ENCODE results near the gene SGMS1.

SGMS1 gene

DNA sequence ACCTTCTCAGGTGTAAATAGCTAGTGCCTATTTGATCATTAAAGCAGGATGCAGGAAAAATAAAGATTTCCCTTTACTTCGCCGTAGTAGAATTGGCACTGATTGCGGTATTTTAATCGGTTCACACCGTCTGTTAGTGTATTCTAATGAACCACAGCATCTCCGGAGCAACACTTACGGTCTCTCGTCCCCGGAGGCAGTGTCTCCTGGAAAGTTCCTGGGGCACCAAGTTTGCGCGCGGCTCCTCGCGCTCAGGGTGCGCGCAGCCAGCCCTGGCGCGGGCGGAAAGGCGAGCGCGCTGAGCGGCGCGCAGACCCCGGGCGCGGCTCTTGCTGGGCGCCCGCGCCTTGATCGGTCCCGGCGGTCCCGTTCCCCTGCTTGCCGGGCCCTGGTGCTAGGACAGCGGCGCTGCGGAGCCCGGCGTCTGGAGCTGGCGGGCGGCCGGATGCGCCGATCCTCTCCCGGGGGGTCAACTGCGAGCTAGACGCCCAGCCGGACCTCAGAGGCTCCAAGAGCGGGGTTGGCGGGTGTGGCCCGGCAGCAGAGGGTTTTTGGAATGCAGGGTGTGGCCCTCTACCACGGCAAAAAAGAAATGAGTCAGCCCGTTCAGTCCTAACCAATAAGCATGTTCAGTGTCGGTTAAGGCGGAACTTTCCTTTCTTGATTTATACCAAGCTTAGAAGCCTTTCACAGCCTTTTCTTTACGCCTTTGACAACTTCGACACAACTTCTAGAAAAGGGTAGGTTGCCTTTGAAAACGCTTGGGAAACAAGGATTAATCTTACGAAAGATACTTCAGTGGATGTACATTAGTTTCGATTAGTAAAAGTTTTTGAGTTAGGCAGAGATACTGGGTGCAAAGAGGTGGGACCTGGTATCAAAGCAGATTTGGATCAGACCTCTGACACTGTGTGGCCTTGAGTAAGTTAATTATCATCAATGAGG, 205.6 kb downstream of the SGMS1 start:
- TF ChIP-seq SIN3A (IDR thresholded peaks at IDR 0.05; ENCODE audit: borderline replicate concordance, insufficient read depth, low read length) = no peak
- TF ChIP-seq, protein P1, sequence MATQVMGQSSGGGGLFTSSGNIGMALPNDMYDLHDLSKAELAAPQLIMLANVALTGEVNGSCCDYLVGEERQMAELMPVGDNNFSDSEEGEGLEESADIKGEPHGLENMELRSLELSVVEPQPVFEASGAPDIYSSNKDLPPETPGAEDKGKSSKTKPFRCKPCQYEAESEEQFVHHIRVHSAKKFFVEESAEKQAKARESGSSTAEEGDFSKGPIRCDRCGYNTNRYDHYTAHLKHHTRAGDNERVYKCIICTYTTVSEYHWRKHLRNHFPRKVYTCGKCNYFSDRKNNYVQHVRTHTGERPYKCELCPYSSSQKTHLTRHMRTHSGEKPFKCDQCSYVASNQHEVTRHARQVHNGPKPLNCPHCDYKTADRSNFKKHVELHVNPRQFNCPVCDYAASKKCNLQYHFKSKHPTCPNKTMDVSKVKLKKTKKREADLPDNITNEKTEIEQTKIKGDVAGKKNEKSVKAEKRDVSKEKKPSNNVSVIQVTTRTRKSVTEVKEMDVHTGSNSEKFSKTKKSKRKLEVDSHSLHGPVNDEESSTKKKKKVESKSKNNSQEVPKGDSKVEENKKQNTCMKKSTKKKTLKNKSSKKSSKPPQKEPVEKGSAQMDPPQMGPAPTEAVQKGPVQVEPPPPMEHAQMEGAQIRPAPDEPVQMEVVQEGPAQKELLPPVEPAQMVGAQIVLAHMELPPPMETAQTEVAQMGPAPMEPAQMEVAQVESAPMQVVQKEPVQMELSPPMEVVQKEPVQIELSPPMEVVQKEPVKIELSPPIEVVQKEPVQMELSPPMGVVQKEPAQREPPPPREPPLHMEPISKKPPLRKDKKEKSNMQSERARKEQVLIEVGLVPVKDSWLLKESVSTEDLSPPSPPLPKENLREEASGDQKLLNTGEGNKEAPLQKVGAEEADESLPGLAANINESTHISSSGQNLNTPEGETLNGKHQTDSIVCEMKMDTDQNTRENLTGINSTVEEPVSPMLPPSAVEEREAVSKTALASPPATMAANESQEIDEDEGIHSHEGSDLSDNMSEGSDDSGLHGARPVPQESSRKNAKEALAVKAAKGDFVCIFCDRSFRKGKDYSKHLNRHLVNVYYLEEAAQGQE (IDR thresholded peaks at IDR 0.05; ENCODE audit: insufficient read depth in 1 of 2, low read depth in 2 of 2, low read length in 2 of 2) = no peak

DNA sequence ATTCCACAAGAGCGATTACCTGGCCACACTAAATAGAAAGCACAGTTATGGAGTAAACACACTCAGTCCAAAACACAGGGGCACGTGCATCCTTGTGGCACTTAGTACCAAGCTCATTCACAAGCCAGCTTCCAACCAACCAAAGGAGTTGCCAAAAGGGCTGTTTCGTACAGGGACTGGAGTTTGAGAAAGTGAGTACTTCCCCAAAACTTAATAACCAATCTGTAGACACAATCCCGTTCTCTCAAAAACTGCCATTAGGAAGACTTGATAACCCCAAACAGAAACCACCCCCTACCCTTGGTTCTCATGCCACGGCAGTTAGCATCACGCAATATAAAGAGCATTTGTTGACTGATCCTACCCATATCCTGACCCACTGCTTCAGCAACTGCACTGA, 206.3 kb downstream of the SGMS1 start:
- TF ChIP-seq FOXP2 (optimal IDR thresholded peaks at IDR 0.05; ENCODE audit: borderline replicate concordance, extremely low read depth, extremely low read length, insufficient read depth) (no peak), POLR2AphosphoS5 (IDR thresholded peaks at IDR 0.05; ENCODE audit: low read depth, low read length) (no peak), SIN3A (IDR thresholded peaks at IDR 0.05; ENCODE audit: borderline replicate concordance, insufficient read depth, low read length) (no peak), TAF1 (IDR thresholded peaks at IDR 0.05; ENCODE audit: borderline replicate concordance, insufficient read depth, low read length) (no peak)
- TF ChIP-seq, protein P1 (IDR thresholded peaks at IDR 0.05; ENCODE audit: insufficient read depth in 1 of 2, low read depth in 2 of 2, low read length in 2 of 2) = no peak

DNA sequence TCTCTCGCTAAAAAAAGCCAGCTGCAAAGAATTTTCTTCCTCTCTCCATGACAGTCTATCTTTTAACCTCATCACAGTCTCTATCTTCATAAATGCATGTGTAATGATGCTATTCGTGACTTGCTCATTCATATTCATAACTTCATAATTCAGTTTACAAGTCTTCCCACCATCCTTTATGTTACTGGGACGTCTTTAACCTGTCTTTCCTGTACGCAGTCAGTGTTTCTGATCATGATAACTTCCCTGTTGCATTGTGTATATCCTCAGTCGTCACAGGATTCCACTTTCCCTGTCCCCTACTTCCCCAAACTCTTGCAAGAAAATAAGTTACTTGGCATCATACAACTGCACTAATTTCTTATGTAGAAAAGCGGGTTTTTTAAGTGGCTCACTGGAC, 206.9 kb downstream of the SGMS1 start:
- TF ChIP-seq POLR2AphosphoS5 (IDR thresholded peaks at IDR 0.05; ENCODE audit: low read depth, low read length) = no peak
- TF ChIP-seq FOXP2 (optimal IDR thresholded peaks at IDR 0.05; ENCODE audit: borderline replicate concordance, extremely low read depth, extremely low read length, insufficient read depth) = no peak
- no peak for TF ChIP-seq TAF1 (IDR thresholded peaks at IDR 0.05; ENCODE audit: borderline replicate concordance, insufficient read depth, low read length)
- TF ChIP-seq SIN3A (IDR thresholded peaks at IDR 0.05; ENCODE audit: borderline replicate concordance, insufficient read depth, low read length) = no peak
- TF ChIP-seq, protein P1 (IDR thresholded peaks at IDR 0.05; ENCODE audit: insufficient read depth in 1 of 2, low read depth in 2 of 2, low read length in 2 of 2) = no peak

DNA sequence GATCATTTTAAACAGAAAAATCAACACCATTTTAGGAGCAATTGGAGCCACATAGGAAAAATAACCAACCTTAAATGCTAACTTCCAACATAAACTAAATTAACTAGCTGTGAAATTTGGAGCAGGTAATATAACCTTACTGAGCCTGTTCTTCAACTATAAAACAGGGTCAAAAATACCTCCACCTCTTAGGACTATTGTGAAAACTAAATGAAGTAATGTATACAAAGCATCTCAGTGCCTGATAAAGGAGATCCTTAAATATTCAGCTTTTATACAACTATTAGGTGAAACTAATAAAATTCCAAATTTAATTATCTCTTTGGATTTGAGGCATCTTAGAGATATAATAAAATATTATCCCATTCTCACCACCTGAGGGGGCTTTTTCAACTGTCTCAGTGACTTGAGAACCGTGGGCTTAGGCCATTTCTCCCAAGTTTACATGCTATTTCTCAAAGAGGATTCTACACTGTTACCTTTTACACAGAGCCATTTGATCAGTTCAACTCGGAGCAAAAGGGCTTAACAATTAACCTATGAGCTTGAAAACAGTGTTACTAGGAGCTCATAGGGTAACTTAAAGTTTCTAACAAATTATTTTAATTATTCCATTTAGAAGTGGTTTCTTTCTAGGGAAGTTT, 207.5 kb downstream of the SGMS1 start:
- TF ChIP-seq TAF1 (IDR thresholded peaks at IDR 0.05; ENCODE audit: borderline replicate concordance, insufficient read depth, low read length) (no peak), POLR2AphosphoS5 (IDR thresholded peaks at IDR 0.05; ENCODE audit: low read depth, low read length) (no peak), FOXP2 (optimal IDR thresholded peaks at IDR 0.05; ENCODE audit: borderline replicate concordance, extremely low read depth, extremely low read length, insufficient read depth) (no peak), SIN3A (IDR thresholded peaks at IDR 0.05; ENCODE audit: borderline replicate concordance, insufficient read depth, low read length) (no peak)
- TF ChIP-seq, protein P1 (IDR thresholded peaks at IDR 0.05; ENCODE audit: insufficient read depth in 1 of 2, low read depth in 2 of 2, low read length in 2 of 2) = no peak
